RWPE2 (cell line): ENCODE results near the gene IQGAP2.

Source experiments
- ATAC-seq: fragments of 200-7000 bp; cut with Tn5 transposase; 3 replicates; pipeline ENCODE4 v1.9.1; 2021; ENCODE audit warnings: low read depth
- DNase-seq: peaks from one replicate; pipeline ENCODE4 v3.0.0-alpha.2; 2020; ENCODE audit warnings: low spot score
- H3K27ac ChIP-seq: fragments of 450-650 bp; 2 replicates; pipeline ENCODE4 v1.5.1; 2017; ENCODE audit warnings: mild to moderate bottlenecking; ENCODE audit not compliant: poor library complexity, severe bottlenecking
- H3K27me3 ChIP-seq: fragments of 250-450 bp; sonication (Bioruptor Pico); 2 replicates; pipeline ENCODE4 v1.5.1; 2021; ENCODE audit warnings: mild to moderate bottlenecking, moderate library complexity; ENCODE audit not compliant: insufficient read depth, poor library complexity, severe bottlenecking
- H3K36me3 ChIP-seq: fragments of 250-450 bp; sonication (Bioruptor Pico); 2 replicates; pipeline ENCODE4 v1.5.1; 2020; ENCODE audit warnings: low read depth, mild to moderate bottlenecking, moderate library complexity
- H3K4me1 ChIP-seq: fragments of 250-450 bp; sonication (Bioruptor Pico); 2 replicates; pipeline ENCODE4 v1.5.1; 2021; ENCODE audit warnings: mild to moderate bottlenecking, moderate library complexity; ENCODE audit not compliant: insufficient read depth, poor library complexity, severe bottlenecking
- H3K4me3 ChIP-seq: fragments of 250-450 bp; sonication (Bioruptor Pico); 2 replicates; pipeline ENCODE4 v1.5.1; 2021; ENCODE audit warnings: mild to moderate bottlenecking, moderate library complexity; ENCODE audit not compliant: severe bottlenecking
- H3K9me3 ChIP-seq: fragments of 250-450 bp; sonication (Bioruptor Pico); 2 replicates; pipeline ENCODE4 v1.5.1; 2021; ENCODE audit warnings: mild to moderate bottlenecking, moderate library complexity; ENCODE audit not compliant: severe bottlenecking
- CTCF ChIP-seq: fragments of 450-650 bp; IDR thresholded peaks from one replicate; pipeline ENCODE4 v1.5.1; 2017; ENCODE audit warnings: mild to moderate bottlenecking, moderate library complexity; ENCODE audit not compliant: poor library complexity, severe bottlenecking

The IQGAP2 gene

GRCh38 chr5:76450054-76450453 lies 47.0 kb downstream of the IQGAP2 start:
- no peak for ATAC-seq
- no peak for DNase-seq
- Histone ChIP-seq H3K4me1 (no peaks in the 10 kb centered on the region), H3K9me3 (no peaks in the 10 kb centered on the region), H3K36me3 (no peaks in the 10 kb centered on the region), H3K4me3 (no peak overlapping the region), H3K27ac (no peak overlapping the region), H3K27me3 (no peaks in the 10 kb centered on the region)
- TF ChIP-seq CTCF, result no peak

DNA sequence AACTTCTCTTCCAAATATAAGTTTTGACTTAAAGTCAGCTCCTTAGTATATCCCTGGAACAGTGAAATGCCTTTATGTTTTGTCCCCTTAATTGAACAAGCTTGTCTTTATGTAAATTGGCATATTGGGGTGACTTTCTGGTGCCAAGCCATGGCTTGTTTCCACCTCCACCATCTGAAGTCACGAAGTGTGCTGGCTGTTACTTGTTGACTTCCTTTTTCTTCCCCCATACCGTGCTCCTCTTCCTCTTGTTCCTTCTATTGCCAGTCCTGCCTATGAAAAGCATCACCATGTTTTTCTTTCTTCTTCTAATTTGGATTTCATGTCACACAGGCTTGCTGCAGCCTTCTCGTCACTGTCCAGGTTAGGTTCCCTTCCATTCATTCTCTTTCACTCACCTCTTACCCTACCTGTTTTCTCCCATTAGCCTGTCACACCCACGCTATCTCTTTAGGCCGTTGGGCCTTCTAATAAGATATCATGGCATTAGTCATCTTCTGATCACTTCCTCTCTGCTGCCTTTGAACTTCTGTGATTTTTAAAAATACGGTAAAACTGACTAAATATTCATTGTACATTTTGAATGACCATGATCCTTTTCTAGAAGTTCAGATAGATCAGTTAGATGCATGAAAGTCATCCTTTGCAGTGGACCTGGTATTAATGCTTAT lies 48.1 kb downstream of the IQGAP2 start:
- Histone ChIP-seq H3K36me3 (no peaks in the 10 kb centered on the region), H3K4me1 (no peaks in the 10 kb centered on the region), H3K4me3 (no peak overlapping the region), H3K27me3 (no peaks in the 10 kb centered on the region), H3K27ac (no peak overlapping the region), H3K9me3 (no peaks in the 10 kb centered on the region)
- no peak for TF ChIP-seq CTCF
- ATAC-seq, result no peak
- DNase-seq, result no peak

- TF ChIP-seq CTCF, result no peak
- Histone ChIP-seq H3K4me3 (no peak overlapping the region), H3K27ac (no peak overlapping the region), H3K9me3 (no peaks in the 10 kb centered on the region), H3K36me3 (no peaks in the 10 kb centered on the region), H3K27me3 (no peaks in the 10 kb centered on the region), H3K4me1 (no peaks in the 10 kb centered on the region)
- DNase-seq (no peak), ATAC-seq (no peak)
These were observed 52.5 kb downstream of the IQGAP2 start for GRCh38 chr5:76455531-76456133.

- H3K27ac ChIP-seq, result no peak overlapping the region
- DNase-seq (no peak), ATAC-seq (no peak)
- H3K36me3 ChIP-seq, result no peaks in the 10 kb centered on the region
- H3K4me3 ChIP-seq, result no peak overlapping the region
- H3K4me1 ChIP-seq, result no peaks in the 10 kb centered on the region
- no peak for TF ChIP-seq CTCF
- H3K9me3 ChIP-seq, result no peaks in the 10 kb centered on the region
- H3K27me3 ChIP-seq, result no peaks in the 10 kb centered on the region
These were observed 53.2 kb downstream of the IQGAP2 start for GRCh38 chr5:76456258-76456657.
